ENCODE measurements around the gene HMOX1. TPM values are rescaled to one million over a fixed set of nuclear protein-coding genes. Genes with fewer than 3 reads are reported as not detected.

The HMOX1 gene
- polyA plus RNA-seq, 1 donor (not counting 4 experiments of a cell fraction or from before 2014, with no cell fraction given): 1.5 TPM

DNA sequence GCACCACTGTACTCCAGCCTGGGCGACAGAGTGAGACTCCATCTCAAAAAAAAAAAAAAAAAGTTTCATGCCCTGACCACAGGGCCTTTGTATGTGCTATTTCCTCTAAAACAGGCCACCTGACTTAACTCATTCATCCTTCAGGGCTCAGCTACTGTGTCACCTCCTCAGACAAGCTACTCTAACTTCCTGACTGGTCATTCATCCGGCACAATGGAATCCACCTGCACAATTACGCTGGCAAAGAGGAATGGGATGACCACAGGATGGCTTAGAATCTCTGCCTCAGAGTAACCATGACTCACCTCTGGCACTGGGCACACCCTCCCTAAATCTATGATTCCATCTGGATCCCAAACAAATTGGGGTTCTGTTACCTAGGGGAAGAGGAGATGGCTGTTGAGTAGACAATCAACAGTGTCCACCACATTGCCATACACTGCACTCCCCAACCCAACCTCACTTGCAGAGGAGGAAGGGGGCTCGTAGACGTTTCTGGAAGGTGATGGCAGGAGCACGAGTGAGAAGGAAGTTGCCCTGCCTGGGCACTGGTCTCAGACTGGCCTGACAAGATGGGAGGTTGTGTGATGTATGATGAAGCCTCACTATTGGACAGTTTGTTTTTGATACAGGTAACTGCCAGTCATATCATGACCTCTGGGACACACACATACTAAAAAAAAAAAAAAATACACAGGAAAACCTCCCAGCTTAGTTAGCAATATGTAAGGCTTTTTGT, 22.8 kb upstream of the HMOX1 start:
- Histone ChIP-seq H4K20me1 (ENCODE audit: control insufficient read depth, extremely low read depth, insufficient read depth, low read length) (no peaks in the 10 kb centered on the region), H3K4me3 (ENCODE audit: control insufficient read depth in 2 of 3, extremely low read depth in 1 of 3, insufficient read depth in 2 of 3, low read depth in 1 of 3, low read length in 3 of 3) (no peak overlapping the region), H3K9me3 (ENCODE audit: control insufficient read depth, low read depth, low read length) (no peaks in the 10 kb centered on the region), H3K36me3 (ENCODE audit: control insufficient read depth in 2 of 2, extremely low read depth in 1 of 2, insufficient read depth in 2 of 2, low read length in 2 of 2) (no peaks in the 10 kb centered on the region), H3K27me3 (ENCODE audit: control insufficient read depth, extremely low read depth, insufficient read depth, low read length) (no peaks in the 10 kb centered on the region), H3K79me2 (ENCODE audit: control insufficient read depth, insufficient read depth, low read length) (no peaks in the 10 kb centered on the region), H2AFZ (ENCODE audit: control insufficient read depth, low read length) (no peak overlapping the region), H3K9ac (ENCODE audit: control insufficient read depth, extremely low read depth, insufficient read depth, low read length) (no peak overlapping the region), H3K4me2 (ENCODE audit: control insufficient read depth, extremely low read depth, insufficient read depth, low read depth, low read length) (no peak overlapping the region), H3K9me1 (ENCODE audit: control insufficient read depth, extremely low read depth, insufficient read depth, low read length) (no peaks in the 10 kb centered on the region), H3K4me1 (ENCODE audit: control insufficient read depth, extremely low read depth, insufficient read depth, low read length) (peaks cover 9% of the 10 kb centered on the region), H3K27ac (ENCODE audit: control insufficient read depth, insufficient read depth, low read length) (no peak overlapping the region)
- no peak for TF ChIP-seq EZH2 (IDR thresholded peaks at IDR 0.05; ENCODE audit: low read length)
- no peak for TF ChIP-seq CTCF (optimal IDR thresholded peaks at IDR 0.05 in 1 of 3, IDR thresholded peaks at IDR 0.05 in 1 of 3, conservative IDR thresholded peaks at IDR 0.05 in 1 of 3; ENCODE audit: extremely low read depth in 1 of 3, insufficient read depth in 2 of 3, low read length in 3 of 3)
- DNase-seq (ENCODE audit: low read depth, low spot score) (peak; percentile 89), FAIRE-seq (peak; percentile 95)
- dilution Hi-C loops (cut with MboI; ENCODE audit: extremely low pct_ligation_motif_present, low sequenced_read_pairs): no loop called here

DNA sequence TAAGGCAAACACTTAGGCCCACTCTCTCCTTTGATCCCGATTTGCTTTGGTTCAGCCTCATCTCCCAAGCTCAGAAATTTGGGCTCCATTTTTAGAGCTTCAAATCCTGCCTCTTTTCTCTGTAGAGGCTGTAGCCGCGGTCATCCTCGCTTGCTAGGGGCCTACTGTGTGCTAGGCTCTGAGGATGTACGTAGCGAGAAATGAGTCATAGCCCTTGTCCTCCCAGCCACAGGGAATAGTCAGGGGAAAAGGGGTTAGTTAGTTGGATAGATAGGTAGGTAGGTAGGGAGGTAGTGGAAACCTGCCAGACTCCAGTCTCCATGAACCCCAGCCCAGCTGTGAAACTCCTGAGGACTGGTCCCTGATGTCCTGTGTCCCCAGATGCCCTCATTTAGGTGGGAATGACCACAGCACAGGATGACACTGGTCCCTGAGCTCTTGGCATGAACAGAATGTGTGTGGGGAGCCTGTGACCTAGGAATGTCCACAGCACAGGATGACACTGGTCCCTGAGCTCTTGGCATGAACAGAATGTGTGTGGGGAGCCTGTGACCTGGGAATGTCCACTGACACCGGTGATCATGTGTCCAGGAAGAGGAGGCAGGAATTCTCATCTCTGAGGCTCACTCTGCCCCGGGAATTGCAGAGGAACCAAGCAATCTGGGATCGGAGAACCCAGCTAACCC, 21.4 kb upstream of the HMOX1 start:
- FAIRE-seq (peak; percentile 39), DNase-seq (ENCODE audit: low read depth, low spot score) (no peak)
- H3K9me3 ChIP-seq (ENCODE audit: control insufficient read depth, low read depth, low read length): no peaks in the 10 kb centered on the region
- TF ChIP-seq CTCF (optimal IDR thresholded peaks at IDR 0.05 in 1 of 3, IDR thresholded peaks at IDR 0.05 in 1 of 3, conservative IDR thresholded peaks at IDR 0.05 in 1 of 3; ENCODE audit: extremely low read depth in 1 of 3, insufficient read depth in 2 of 3, low read length in 3 of 3): no peak
- no peak for TF ChIP-seq EZH2 (IDR thresholded peaks at IDR 0.05; ENCODE audit: low read length)
- H3K4me3 ChIP-seq (ENCODE audit: control insufficient read depth in 2 of 3, extremely low read depth in 1 of 3, insufficient read depth in 2 of 3, low read depth in 1 of 3, low read length in 3 of 3): no peak overlapping the region
- H3K27me3 ChIP-seq (ENCODE audit: control insufficient read depth, extremely low read depth, insufficient read depth, low read length): no peaks in the 10 kb centered on the region
- no peak overlapping the region for H2AFZ ChIP-seq (ENCODE audit: control insufficient read depth, low read length)
- H3K4me1 ChIP-seq (ENCODE audit: control insufficient read depth, extremely low read depth, insufficient read depth, low read length): peaks cover 9% of the 10 kb centered on the region
- dilution Hi-C loops (cut with MboI; ENCODE audit: extremely low pct_ligation_motif_present, low sequenced_read_pairs): no loop called here
- no peaks in the 10 kb centered on the region for H3K79me2 ChIP-seq (ENCODE audit: control insufficient read depth, insufficient read depth, low read length)
- no peak overlapping the region for H3K4me2 ChIP-seq (ENCODE audit: control insufficient read depth, extremely low read depth, insufficient read depth, low read depth, low read length)
- H4K20me1 ChIP-seq (ENCODE audit: control insufficient read depth, extremely low read depth, insufficient read depth, low read length): no peaks in the 10 kb centered on the region
- H3K27ac ChIP-seq (ENCODE audit: control insufficient read depth, insufficient read depth, low read length): no peak overlapping the region
- H3K9me1 ChIP-seq (ENCODE audit: control insufficient read depth, extremely low read depth, insufficient read depth, low read length): no peaks in the 10 kb centered on the region
- no peaks in the 10 kb centered on the region for H3K36me3 ChIP-seq (ENCODE audit: control insufficient read depth in 2 of 2, extremely low read depth in 1 of 2, insufficient read depth in 2 of 2, low read length in 2 of 2)
- no peak overlapping the region for H3K9ac ChIP-seq (ENCODE audit: control insufficient read depth, extremely low read depth, insufficient read depth, low read length)
